ENCODE measurements around the gene ANKRD26.

ANKRD26 gene

GRCh38 chr10:27030060-27030459 lies 70.2 kb downstream of the ANKRD26 start:
- H3K4me3 ChIP-seq (ENCODE audit: low read depth, low read length), result no peak overlapping the region
- DNase-seq (ENCODE audit: low read depth), result peak; percentile 8
- TF ChIP-seq CTCF (IDR thresholded peaks at IDR 0.05; ENCODE audit: insufficient read depth, low read depth, low read length, missing control alignments), result no peak

GRCh38 chr10:27022048-27022447 lies 78.2 kb downstream of the ANKRD26 start:
- no peak for TF ChIP-seq CTCF (IDR thresholded peaks at IDR 0.05; ENCODE audit: insufficient read depth, low read depth, low read length, missing control alignments)
- DNase-seq (ENCODE audit: low read depth), result no peak

GRCh38 chr10:27020243-27020642 lies 80.1 kb downstream of the ANKRD26 start:
- no peak for TF ChIP-seq CTCF (IDR thresholded peaks at IDR 0.05; ENCODE audit: insufficient read depth, low read depth, low read length, missing control alignments)
- DNase-seq (ENCODE audit: low read depth), result no peak
- no peak overlapping the region for H3K4me3 ChIP-seq (ENCODE audit: low read depth, low read length)

More at GRCh38 chr10:27022048-27022447, 78.2 kb downstream of the ANKRD26 start:
- no peak overlapping the region for H3K4me3 ChIP-seq (ENCODE audit: low read depth, low read length)

GRCh38 chr10:27019827-27020226 lies 80.5 kb downstream of the ANKRD26 start:
- H3K4me3 ChIP-seq (ENCODE audit: low read depth, low read length), result no peak overlapping the region
- TF ChIP-seq CTCF (IDR thresholded peaks at IDR 0.05; ENCODE audit: insufficient read depth, low read depth, low read length, missing control alignments), result no peak
- DNase-seq (ENCODE audit: low read depth), result no peak

GRCh38 chr10:26997610-26998009 lies 102.7 kb downstream of the ANKRD26 start:
- H3K4me3 ChIP-seq (ENCODE audit: low read depth, low read length), result no peak overlapping the region
- no peak for DNase-seq (ENCODE audit: low read depth)
- no peak for TF ChIP-seq CTCF (IDR thresholded peaks at IDR 0.05; ENCODE audit: insufficient read depth, low read depth, low read length, missing control alignments)

GRCh38 chr10:26994743-26995142 lies 105.6 kb downstream of the ANKRD26 start:
- TF ChIP-seq CTCF (IDR thresholded peaks at IDR 0.05; ENCODE audit: insufficient read depth, low read depth, low read length, missing control alignments), result no peak
- no peak overlapping the region for H3K4me3 ChIP-seq (ENCODE audit: low read depth, low read length)
- DNase-seq (ENCODE audit: low read depth), result no peak

- no peak for TF ChIP-seq CTCF (IDR thresholded peaks at IDR 0.05; ENCODE audit: insufficient read depth, low read depth, low read length, missing control alignments)
- no peak overlapping the region for H3K4me3 ChIP-seq (ENCODE audit: low read depth, low read length)
- no peak for DNase-seq (ENCODE audit: low read depth)
These were observed 112.4 kb downstream of the ANKRD26 start for GRCh38 chr10:26987851-26988250.
